HepG2 (cell line): ENCODE measurements around the gene ROBO2. TPM values are rescaled to one million over a fixed set of nuclear protein-coding genes. Genes with fewer than 3 reads are reported as not detected.
A peak's percentile ranks its signal among the peaks of the same experiment; 100 is the strongest.

Experiments
- ATAC-seq: fragments of 200-7000 bp; cut with Tn5 transposase; 3 replicates; pipeline ENCODE4 v1.9.1; 2020; ENCODE audit warnings: mild to moderate bottlenecking, moderate library complexity
- BruUV-seq: library from RNA; stranded (reverse); fragments of 400-500 nt; replicated peaks from 2 replicates; lab custom pipeline; 2021; lab: Mats Ljungman, UMichigan
- CTCF ChIA-PET: fragments of 300-600 bp; formaldehyde crosslinking; extraction: SDS; loops from one replicate; lab custom pipeline; 2021; ENCODE audit warnings: low total read pairs, inconsistent platforms, low intra/inter-chr PET ratio; lab: Yijun Ruan, JAX
- POLR2A ChIA-PET: fragments of 350-600 bp; sonication (Branson Sonifier 250); formaldehyde crosslinking; loops from one replicate; lab custom pipeline; 2020; ENCODE audit warnings: antibody characterized with exemption, inconsistent platforms; lab: Yijun Ruan, JAX
- DNase-seq: peaks from one replicate; pipeline ENCODE4 v3.0.0-alpha.2; 2015; ENCODE audit warnings: low spot score
- FAIRE-seq: peaks from 3 replicates; lab custom pipeline; 2011; peaks lifted over from hg19 to GRCh38; lab: Jason Lieb, UNC
- H2AFZ ChIP-seq: one replicate; pipeline ENCODE4 v1.6.1; 2011; ENCODE audit warnings: low read length, inconsistent platforms
- H3K27ac ChIP-seq: fragments of 300-600 bp; 3 replicates; pipeline ENCODE4 v1.8.0; 2011; ENCODE audit warnings: mixed run types, mild to moderate bottlenecking, mixed read lengths, low read length, inconsistent platforms; ENCODE audit not compliant: insufficient read depth; ENCODE audit errors: extremely low read length
- H3K27me3 ChIP-seq, 2 experiments: fragments of 200-600 bp in 1 of 2; 2 replicates in 1 of 2; 3 replicates in 1 of 2; pipeline versions ENCODE4 v1.6.0 to v1.8.0; 2011; ENCODE audit warnings: low read length in 2 of 2, mild to moderate bottlenecking in 2 of 2, moderate library complexity in 2 of 2, inconsistent platforms in 1 of 2; ENCODE audit not compliant: insufficient read depth in 2 of 2, control insufficient read depth in 1 of 2
- H3K36me3 ChIP-seq, 2 experiments: fragments of 200-600 bp in 1 of 2; replicated peaks in 1 of 2; 2 replicates in 1 of 2; 3 replicates in 1 of 2; pipeline versions ENCODE4 v1.5.1 to v1.8.0; 2011; ENCODE audit warnings: low read length in 2 of 2, inconsistent platforms in 1 of 2; ENCODE audit not compliant: insufficient read depth in 2 of 2, control insufficient read depth in 1 of 2
- H3K4me1 ChIP-seq: 2 replicates; pipeline ENCODE4 v1.5.1; 2012; ENCODE audit warnings: low read length, inconsistent platforms; ENCODE audit not compliant: insufficient read depth
- H3K4me2 ChIP-seq: 2 replicates; pipeline ENCODE4 v1.6.0; 2011; ENCODE audit warnings: low read depth, low read length, inconsistent platforms
- H3K4me3 ChIP-seq, 3 experiments: fragments of 200-600 bp in 1 of 3; sonication (generic), shearing (Covaris generic) in 1 of 3; replicated peaks in 1 of 3; 2 replicates each; pipeline ENCODE4 v1.5.1; 2011 to 2016; ENCODE audit warnings: low read length in 3 of 3, inconsistent platforms in 2 of 3, low read depth in 2 of 3, mild to moderate bottlenecking in 2 of 3, control low read depth in 1 of 3, mixed read lengths in 1 of 3; ENCODE audit not compliant: insufficient read depth in 1 of 3
- H3K79me2 ChIP-seq: one replicate; pipeline ENCODE4 v1.6.1; 2011; ENCODE audit warnings: low read length, inconsistent platforms; ENCODE audit not compliant: insufficient read depth
- H3K9ac ChIP-seq: 2 replicates; pipeline ENCODE4 v1.6.0; 2011; ENCODE audit warnings: mild to moderate bottlenecking, low read depth, low read length, inconsistent platforms; ENCODE audit not compliant: insufficient read depth
- H3K9me3 ChIP-seq: 2 replicates; pipeline ENCODE4 v1.5.1; 2012; ENCODE audit warnings: mild to moderate bottlenecking, low read length
- H4K20me1 ChIP-seq: 2 replicates; pipeline ENCODE4 v1.6.0; 2011; ENCODE audit warnings: inconsistent platforms, mild to moderate bottlenecking, low read length, moderate library complexity; ENCODE audit not compliant: insufficient read depth
- ARNT2 ChIP-seq: sonication (generic); formaldehyde crosslinking; IDR thresholded peaks from 2 replicates; pipeline ENCODE4 v1.8.0; 2022; ENCODE audit warnings: mild to moderate bottlenecking, low read depth, missing genetic modification reagents, moderate library complexity
- CERS6 ChIP-seq: sonication (generic); formaldehyde crosslinking; IDR thresholded peaks from 2 replicates; pipeline ENCODE4 v1.5.0; 2020; ENCODE audit warnings: missing genetic modification reagents
- HMGXB4 ChIP-seq, 2 experiments: sonication (generic) in 1 of 2; formaldehyde crosslinking in 1 of 2; IDR thresholded peaks; 2 replicates each; pipeline versions ENCODE4 v1.4.0 to v1.6.1; 2018 to 2020; ENCODE audit warnings: missing genetic modification reagents in 2 of 2, borderline replicate concordance in 1 of 2, low read depth in 1 of 2, mild to moderate bottlenecking in 1 of 2, missing biosample characterization in 1 of 2
- JDP2 ChIP-seq: sonication (generic); formaldehyde crosslinking; IDR thresholded peaks from 2 replicates; pipeline ENCODE4 v1.8.1; 2022; ENCODE audit warnings: missing genetic modification reagents, borderline replicate concordance
- JUN ChIP-seq: sonication (generic); formaldehyde crosslinking; IDR thresholded peaks from 2 replicates; pipeline ENCODE4 v1.4.0; 2020; ENCODE audit warnings: mild to moderate bottlenecking, missing genetic modification reagents
- KAT7 ChIP-seq: IDR thresholded peaks from 2 replicates; pipeline ENCODE4 v1.6.1; 2018; ENCODE audit warnings: borderline replicate concordance, missing compliant biosample characterization
- KLF9 ChIP-seq: IDR thresholded peaks from 2 replicates; pipeline ENCODE4 v1.6.1; 2016; ENCODE audit warnings: low read depth
- MAFF ChIP-seq: IDR thresholded peaks from 2 replicates; pipeline ENCODE4 v1.6.1; 2011; ENCODE audit warnings: low read depth, low read length, improper control_type of control experiment
- MTA1 ChIP-seq: sonication (generic); formaldehyde crosslinking; IDR thresholded peaks from 2 replicates; pipeline ENCODE4 v1.4.0; 2020; ENCODE audit warnings: missing genetic modification reagents, mild to moderate bottlenecking, borderline replicate concordance
- NFE2L2 ChIP-seq: fragments of 150-350 bp; IDR thresholded peaks from 2 replicates; pipeline ENCODE4 v1.6.1; 2014; ENCODE audit warnings: low read length
- RXRB ChIP-seq: IDR thresholded peaks from 2 replicates; pipeline ENCODE4 v1.6.1; 2016; ENCODE audit warnings: borderline replicate concordance, missing genetic modification reagents, missing compliant biosample characterization
- SCMH1 ChIP-seq: sonication (generic); formaldehyde crosslinking; IDR thresholded peaks from 2 replicates; pipeline ENCODE4 v1.9.0; 2021; ENCODE audit warnings: missing genetic modification reagents, mild to moderate bottlenecking, borderline replicate concordance
- TEAD3 ChIP-seq: optimal IDR thresholded peaks from 2 replicates; pipeline ENCODE3; 2016; ENCODE audit warnings: borderline replicate concordance
- YEATS2 ChIP-seq: sonication (generic); formaldehyde crosslinking; IDR thresholded peaks from 2 replicates; pipeline ENCODE4 v1.4.0; 2020; ENCODE audit warnings: missing genetic modification reagents, borderline replicate concordance
- ZNF337 ChIP-seq: sonication (generic); formaldehyde crosslinking; IDR thresholded peaks from 2 replicates; pipeline ENCODE4 v1.5.1; 2020; ENCODE audit warnings: missing genetic modification reagents, low read depth, mild to moderate bottlenecking, borderline replicate concordance
- WGBS: methylation state at CpG from one replicate; pipeline ENCODE4 v1.1.6; 2017; ENCODE audit warnings: low lambda C conversion rate; 5-methylcytosine and 5-hydroxymethylcytosine counted together
- in situ Hi-C: cut with HindIII; loops from 2 replicates; pipeline ENCODE4 v1.10.0; 2017; ENCODE audit warnings: low pct_unique_long_range_greater_than_20kb; ENCODE audit not compliant: extremely low pct_ligation_motif_present
- intact Hi-C: fragments of 100-400 bp; cut with micrococcal nuclease; formaldehyde crosslinking; loops from one replicate; pipeline ENCODE4 v1.10.0; 2022; ENCODE audit not compliant: unreplicated experiment
- polyA plus RNA-seq, 8 experiments: library from polyadenylated mRNA; depleted of rRNA in 3 of 8; stranded (reverse) in 7 of 8; unstranded in 1 of 8; fragments of >200 nt; fragmentation: Illumina TruSeq in 4 of 8; extraction: Trizol in 4 of 8; gene quantifications; 2 replicates each; pipeline versions ENCODE4 v1.2.1 to v1.2.3, GENCODE V29; 2011 to 2016; ENCODE audit warnings: low read depth in 4 of 8, missing spikeins in 1 of 8, mixed read lengths in 1 of 8; ENCODE audit not compliant: insufficient read depth in 1 of 8
- total RNA-seq, 5 experiments: library from RNA; depleted of rRNA; stranded (reverse); fragments of >200 nt; fragmentation: Illumina TruSeq; extraction: Trizol; gene quantifications; 2 replicates each; pipeline ENCODE4 v1.2.3, GENCODE V29; 2016; ENCODE audit warnings: low read depth in 1 of 5
- TF ChIP-seq, protein P1 (sequence below): sonication (generic); formaldehyde crosslinking; IDR thresholded peaks from 2 replicates; pipeline ENCODE4 v1.8.0; 2022; ENCODE audit warnings: mild to moderate bottlenecking, missing genetic modification reagents, moderate library complexity

Gene ROBO2
- total and polyA plus RNA-seq, 2 of the 13 experiments (the other 11 are each of a cell fraction or from before 2014, with no cell fraction given), result not detected

GRCh38 chr3:77065750-77066149 is 25.9 kb downstream of the ROBO2 start:
- Histone ChIP-seq H3K9me3 (peaks cover 20% of the 10 kb centered on the region; the same call in 1 of the 2 replicates), H3K79me2 (no peaks in the 10 kb centered on the region), H3K27me3 (no peaks in the 10 kb centered on the region), H3K36me3 (no peaks in the 10 kb centered on the region), H3K9ac (no peak overlapping the region), H2AFZ (no peak overlapping the region), H3K4me2 (no peak overlapping the region), H3K27ac (no peak overlapping the region), H3K4me1 (no peaks in the 10 kb centered on the region), H3K4me3 (no peak overlapping the region), H4K20me1 (no peaks in the 10 kb centered on the region)
- intact Hi-C loops, result no loop called here
- ChIA-PET POLR2A (no interaction called here), CTCF (no interaction called here)
- FAIRE-seq, result no peak
- in situ Hi-C loops, result no loop called here
- no peak for ATAC-seq
- DNase-seq, result no peak
- BruUV-seq, result no TSS peak
- WGBS, result 50% methylated on average over 5 of the region's 5 CpGs
- TF ChIP-seq MAFF, result 0 out of 2 replicates have a peak, but pooled peaks have one; percentile 1
- TF ChIP-seq KLF9, result no peak

- in situ Hi-C loops, result no loop called here
- Histone ChIP-seq H3K9me3 (peaks cover 16% of the 10 kb centered on the region; the same call in 1 of the 2 replicates), H3K36me3 (no peaks in the 10 kb centered on the region), H4K20me1 (no peaks in the 10 kb centered on the region), H3K79me2 (no peaks in the 10 kb centered on the region), H3K4me1 (no peaks in the 10 kb centered on the region), H3K9ac (no peak overlapping the region), H3K4me3 (no peak overlapping the region), H3K27me3 (no peaks in the 10 kb centered on the region), H3K4me2 (no peak overlapping the region), H2AFZ (no peak overlapping the region), H3K27ac (no peak overlapping the region)
- ChIA-PET POLR2A (no interaction called here), CTCF (no interaction called here)
- FAIRE-seq (no peak), ATAC-seq (no peak), DNase-seq (no peak)
- 10% methylated on average over 1 of the region's 1 CpG for WGBS
- no TSS peak for BruUV-seq
- intact Hi-C loops, result no loop called here
- TF ChIP-seq ARNT2 (no peak), TEAD3 (CRISPR knock-in tag) (no peak), JDP2 (CRISPR knock-in tag) (no peak), KAT7 (CRISPR knock-in tag) (no peak), ZNF337 (CRISPR knock-in tag) (no peak), RXRB (CRISPR knock-in tag) (no peak), YEATS2 (no peak), HMGXB4 (CRISPR knock-in tag; IDR thresholded peaks at IDR 0.05; ENCODE audit: borderline replicate concordance in 1 of 2, low read depth in 1 of 2) (no peak), NFE2L2 (no peak), SCMH1 (no peak), CERS6 (CRISPR knock-in tag) (no peak), JUN (no peak), MTA1 (CRISPR knock-in tag) (no peak)
- TF ChIP-seq, protein P1, sequence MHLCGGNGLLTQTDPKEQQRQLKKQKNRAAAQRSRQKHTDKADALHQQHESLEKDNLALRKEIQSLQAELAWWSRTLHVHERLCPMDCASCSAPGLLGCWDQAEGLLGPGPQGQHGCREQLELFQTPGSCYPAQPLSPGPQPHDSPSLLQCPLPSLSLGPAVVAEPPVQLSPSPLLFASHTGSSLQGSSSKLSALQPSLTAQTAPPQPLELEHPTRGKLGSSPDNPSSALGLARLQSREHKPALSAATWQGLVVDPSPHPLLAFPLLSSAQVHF, result no peak
Observed at GRCh38 chr3:77066829-77067228, 26.9 kb downstream of the ROBO2 start.
